Suppressor macrophage treated with lipopolysaccharide for 1 hour (primary cell): ENCODE measurements around the gene PLEKHA7.
"Not testable (repeated sequence)": the region's sequence is repeated elsewhere in the genome, so short reads cannot be mapped to it uniquely, and the experiment has no call there.

ENCODE experiments used
- DNase-seq, 3 donors: peaks; one replicate each; pipeline ENCODE4 v3.0.0-alpha.2; 2020 to 2022

Gene PLEKHA7

GRCh38 chr11:16977136-16977993 lies 36.8 kb downstream of the PLEKHA7 start:
- no peak for DNase-seq

GRCh38 chr11:16976379-16976778 lies 37.8 kb downstream of the PLEKHA7 start:
- peak in 1 of 3 donors; percentile 6 for DNase-seq

GRCh38 chr11:16975906-16976305 lies 38.3 kb downstream of the PLEKHA7 start:
- DNase-seq, result no peak

GRCh38 chr11:16973338-16973964 lies 40.8 kb downstream of the PLEKHA7 start:
- no peak for DNase-seq

GRCh38 chr11:16969010-16969999 lies 44.9 kb downstream of the PLEKHA7 start:
- DNase-seq, result peak; percentile 5 to 24 (median 19)

- no peak for DNase-seq
These were observed 46.0 kb downstream of the PLEKHA7 start for GRCh38 chr11:16968196-16968595.

GRCh38 chr11:16966930-16967671 lies 47.1 kb downstream of the PLEKHA7 start:
- no peak for DNase-seq

GRCh38 chr11:16964501-16964900 lies 49.7 kb downstream of the PLEKHA7 start:
- DNase-seq, result no peak

- no peak for DNase-seq
These were observed 50.8 kb downstream of the PLEKHA7 start for GRCh38 chr11:16963316-16963876.

- not testable (repeated sequence) for DNase-seq
These were observed 51.6 kb downstream of the PLEKHA7 start for GRCh38 chr11:16962589-16962988.

GRCh38 chr11:16962146-16962545 lies 52.1 kb downstream of the PLEKHA7 start:
- DNase-seq, result no peak

GRCh38 chr11:16960250-16960649 lies 54.0 kb downstream of the PLEKHA7 start:
- no peak for DNase-seq

GRCh38 chr11:16959602-16960001 lies 54.6 kb downstream of the PLEKHA7 start:
- no peak for DNase-seq

GRCh38 chr11:16958833-16959232 lies 55.4 kb downstream of the PLEKHA7 start:
- no peak for DNase-seq

- no peak for DNase-seq
These were observed 57.6 kb downstream of the PLEKHA7 start for GRCh38 chr11:16956538-16957153.

- no peak for DNase-seq
These were observed 60.6 kb downstream of the PLEKHA7 start for GRCh38 chr11:16953663-16954062.

- no peak for DNase-seq
These were observed 67.5 kb downstream of the PLEKHA7 start for GRCh38 chr11:16946477-16947282.

- DNase-seq, result peak; percentile 61 to 74 (median 62)
These were observed 68.3 kb downstream of the PLEKHA7 start for GRCh38 chr11:16945671-16946469.

- DNase-seq, result no peak
These were observed 71.3 kb downstream of the PLEKHA7 start for GRCh38 chr11:16942911-16943310.

GRCh38 chr11:16942342-16942741 lies 71.9 kb downstream of the PLEKHA7 start:
- DNase-seq, result no peak
